ENCODE measurements around the gene MCF2L2. TPM values are rescaled to one million over a fixed set of nuclear protein-coding genes. Genes with fewer than 3 reads are reported as not detected.

MCF2L2 gene
- polyA plus RNA-seq, 1 donor from 2014 or later = 9.3 TPM

GRCh38 chr3:183341545-183342288 is 86.7 kb downstream of the MCF2L2 start:
- Histone ChIP-seq H3K27ac (ENCODE audit: low read length) (no peak overlapping the region), H3K9me3 (ENCODE audit: low read length) (no peaks in the 10 kb centered on the region), H3K4me3 (ENCODE audit: low read length) (no peak overlapping the region), H3K4me2 (ENCODE audit: low read length) (no peak overlapping the region), H3K27me3 (ENCODE audit: insufficient read depth, low read depth, low read length) (no peaks in the 10 kb centered on the region), H3K36me3 (ENCODE audit: insufficient read depth, low read length) (no peaks in the 10 kb centered on the region), H3K9me2 (ENCODE audit: insufficient read depth, low read length) (no peaks in the 10 kb centered on the region), H3K79me2 (replicated peaks; ENCODE audit: insufficient read depth, low read length) (no peaks in the 10 kb centered on the region), H4K20me1 (ENCODE audit: insufficient read depth) (no peaks in the 10 kb centered on the region), H2AFZ (ENCODE audit: low read depth, low read length) (no peak overlapping the region), H3F3A (ENCODE audit: insufficient read depth, low read length, poor library complexity, severe bottlenecking) (no peaks in the 10 kb centered on the region), H3K9ac (ENCODE audit: low read length) (no peak overlapping the region)
- TF ChIP-seq EP300 (conservative IDR thresholded peaks at IDR 0.05; ENCODE audit: poor library complexity, severe bottlenecking) (no peak), RAD21 (conservative IDR thresholded peaks at IDR 0.05) (no peak), POLR2AphosphoS5 (IDR thresholded peaks at IDR 0.05) (no peak), CTCF (IDR thresholded peaks at IDR 0.05; ENCODE audit: poor library complexity, severe bottlenecking) (no peak), REST (IDR thresholded peaks at IDR 0.05; ENCODE audit: borderline replicate concordance) (no peak), EZH2 (IDR thresholded peaks at IDR 0.05; ENCODE audit: borderline replicate concordance, insufficient read depth, low read length, poor library complexity, severe bottlenecking) (no peak), TAF1 (IDR thresholded peaks at IDR 0.05; ENCODE audit: low read depth) (no peak), SMC3 (conservative IDR thresholded peaks at IDR 0.05; ENCODE audit: poor library complexity) (no peak), MXI1 (conservative IDR thresholded peaks at IDR 0.05; ENCODE audit: poor library complexity, severe bottlenecking) (no peak)

GRCh38 chr3:183340222-183340621 is 88.2 kb downstream of the MCF2L2 start:
- H3K9me2 ChIP-seq (ENCODE audit: insufficient read depth, low read length) = no peaks in the 10 kb centered on the region
- no peaks in the 10 kb centered on the region for H3K27me3 ChIP-seq (ENCODE audit: insufficient read depth, low read depth, low read length)
- no peaks in the 10 kb centered on the region for H4K20me1 ChIP-seq (ENCODE audit: insufficient read depth)
- TF ChIP-seq SMC3 (conservative IDR thresholded peaks at IDR 0.05; ENCODE audit: poor library complexity) (no peak), EZH2 (IDR thresholded peaks at IDR 0.05; ENCODE audit: borderline replicate concordance, insufficient read depth, low read length, poor library complexity, severe bottlenecking) (no peak), MXI1 (conservative IDR thresholded peaks at IDR 0.05; ENCODE audit: poor library complexity, severe bottlenecking) (no peak), EP300 (conservative IDR thresholded peaks at IDR 0.05; ENCODE audit: poor library complexity, severe bottlenecking) (no peak), RAD21 (conservative IDR thresholded peaks at IDR 0.05) (no peak), TAF1 (IDR thresholded peaks at IDR 0.05; ENCODE audit: low read depth) (no peak), CTCF (IDR thresholded peaks at IDR 0.05; ENCODE audit: poor library complexity, severe bottlenecking) (no peak), POLR2AphosphoS5 (IDR thresholded peaks at IDR 0.05) (no peak), REST (IDR thresholded peaks at IDR 0.05; ENCODE audit: borderline replicate concordance) (no peak)
- H3K4me2 ChIP-seq (ENCODE audit: low read length) = no peak overlapping the region
- H3K27ac ChIP-seq (ENCODE audit: low read length) = no peak overlapping the region
- no peaks in the 10 kb centered on the region for H3K79me2 ChIP-seq (replicated peaks; ENCODE audit: insufficient read depth, low read length)
- no peak overlapping the region for H3K4me3 ChIP-seq (ENCODE audit: low read length)
- no peak overlapping the region for H2AFZ ChIP-seq (ENCODE audit: low read depth, low read length)
- H3K9me3 ChIP-seq (ENCODE audit: low read length) = no peaks in the 10 kb centered on the region
- no peaks in the 10 kb centered on the region for H3F3A ChIP-seq (ENCODE audit: insufficient read depth, low read length, poor library complexity, severe bottlenecking)
- H3K9ac ChIP-seq (ENCODE audit: low read length) = no peak overlapping the region
- no peaks in the 10 kb centered on the region for H3K36me3 ChIP-seq (ENCODE audit: insufficient read depth, low read length)
